ENCODE results near the gene RNF166. TPM values are rescaled to one million over a fixed set of nuclear protein-coding genes. Genes with fewer than 3 reads are reported as not detected.

The RNF166 gene
- polyA plus RNA-seq, 1 experiment: 6.8 TPM

DNA sequence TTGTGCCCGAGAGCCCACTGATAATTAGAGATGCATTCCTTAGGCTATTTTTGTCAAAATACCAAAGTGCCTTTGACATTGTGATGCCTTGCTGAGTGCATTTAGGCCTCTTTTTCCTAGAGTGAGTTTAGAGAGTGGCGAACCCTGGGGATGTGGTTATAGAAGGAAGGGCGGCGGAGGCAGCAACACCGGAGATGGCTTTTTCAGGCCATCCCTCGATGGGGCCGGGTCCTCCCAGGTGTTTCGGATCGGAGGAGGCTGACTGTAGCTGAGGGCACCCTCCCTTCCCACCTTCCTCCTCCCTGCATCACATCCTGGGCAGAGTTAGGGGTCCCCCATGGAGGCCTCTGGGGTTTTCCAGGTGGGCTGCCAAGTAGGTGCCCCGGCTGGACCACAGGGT is 13.3 kb downstream of the RNF166 start:
- ChIA-PET CTCF (no interaction called here), POLR2A (no interaction called here)
- no peaks in the 10 kb centered on the region; the same call in 1 of the 2 replicates for H3K9me3 ChIP-seq (ENCODE audit: control insufficient read depth, insufficient read depth, low read length)
- no peak overlapping the region for H3K4me3 ChIP-seq (ENCODE audit: low read depth, low read length)
- H3K27me3 ChIP-seq (ENCODE audit: control insufficient read depth, insufficient read depth, low read length): peaks cover 20% of the 10 kb centered on the region
- no peak for DNase-seq (ENCODE audit: low read depth, low spot score)
- TF ChIP-seq, protein P1, sequence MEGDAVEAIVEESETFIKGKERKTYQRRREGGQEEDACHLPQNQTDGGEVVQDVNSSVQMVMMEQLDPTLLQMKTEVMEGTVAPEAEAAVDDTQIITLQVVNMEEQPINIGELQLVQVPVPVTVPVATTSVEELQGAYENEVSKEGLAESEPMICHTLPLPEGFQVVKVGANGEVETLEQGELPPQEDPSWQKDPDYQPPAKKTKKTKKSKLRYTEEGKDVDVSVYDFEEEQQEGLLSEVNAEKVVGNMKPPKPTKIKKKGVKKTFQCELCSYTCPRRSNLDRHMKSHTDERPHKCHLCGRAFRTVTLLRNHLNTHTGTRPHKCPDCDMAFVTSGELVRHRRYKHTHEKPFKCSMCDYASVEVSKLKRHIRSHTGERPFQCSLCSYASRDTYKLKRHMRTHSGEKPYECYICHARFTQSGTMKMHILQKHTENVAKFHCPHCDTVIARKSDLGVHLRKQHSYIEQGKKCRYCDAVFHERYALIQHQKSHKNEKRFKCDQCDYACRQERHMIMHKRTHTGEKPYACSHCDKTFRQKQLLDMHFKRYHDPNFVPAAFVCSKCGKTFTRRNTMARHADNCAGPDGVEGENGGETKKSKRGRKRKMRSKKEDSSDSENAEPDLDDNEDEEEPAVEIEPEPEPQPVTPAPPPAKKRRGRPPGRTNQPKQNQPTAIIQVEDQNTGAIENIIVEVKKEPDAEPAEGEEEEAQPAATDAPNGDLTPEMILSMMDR (IDR thresholded peaks at IDR 0.05; ENCODE audit: low read depth, low read length): no peak
- H3K27ac ChIP-seq (ENCODE audit: low read depth, low read length): no peak overlapping the region

DNA sequence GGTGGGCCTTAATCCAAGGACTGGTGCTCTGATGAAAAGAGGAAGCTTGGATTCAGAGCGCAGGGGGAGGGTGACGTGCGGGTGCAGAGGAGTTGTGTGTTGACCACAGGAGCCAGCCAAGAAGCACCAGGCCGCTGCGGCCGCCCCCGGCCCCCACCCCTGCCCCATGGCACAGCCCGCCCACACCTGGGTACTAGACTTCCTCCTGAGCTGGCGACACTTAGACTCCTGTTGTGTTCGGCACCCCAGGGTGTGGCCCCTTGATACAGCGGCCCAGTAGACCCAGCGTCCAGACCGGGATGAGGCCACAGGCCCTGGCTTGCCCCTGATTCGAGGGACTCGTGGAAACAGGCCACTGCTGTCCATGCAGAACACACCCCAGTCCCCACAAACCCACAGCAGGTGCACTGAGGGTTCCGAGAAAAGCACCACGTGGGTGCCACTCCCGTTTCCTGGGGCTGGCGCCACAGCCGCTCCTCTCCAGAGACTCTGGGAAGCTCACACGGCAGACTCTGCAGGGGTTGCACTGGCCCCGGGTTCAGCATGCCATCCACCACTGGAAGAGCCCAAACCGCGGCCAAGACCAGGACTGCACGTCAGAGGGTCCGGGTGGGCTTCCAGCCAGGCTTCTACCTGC is 14.2 kb downstream of the RNF166 start:
- Histone ChIP-seq H3K27ac (ENCODE audit: low read depth, low read length) (no peak overlapping the region), H3K4me3 (ENCODE audit: low read depth, low read length) (no peak overlapping the region), H3K9me3 (ENCODE audit: control insufficient read depth, insufficient read depth, low read length) (no peaks in the 10 kb centered on the region; the same call in 1 of the 2 replicates), H3K27me3 (ENCODE audit: control insufficient read depth, insufficient read depth, low read length) (peaks cover 28% of the 10 kb centered on the region)
- TF ChIP-seq, protein P1 (IDR thresholded peaks at IDR 0.05; ENCODE audit: low read depth, low read length): no peak
- CTCF ChIA-PET: no interaction called here
- DNase-seq (ENCODE audit: low read depth, low spot score): no peak
- POLR2A ChIA-PET: no interaction called here

GRCh38 chr16:88691129-88691813 is 14.9 kb downstream of the RNF166 start:
- TF ChIP-seq, protein P1 (IDR thresholded peaks at IDR 0.05; ENCODE audit: low read depth, low read length): no peak
- DNase-seq (ENCODE audit: low read depth, low spot score): no peak
- H3K9me3 ChIP-seq (ENCODE audit: control insufficient read depth, insufficient read depth, low read length): no peaks in the 10 kb centered on the region; the same call in 1 of the 2 replicates
- H3K27ac ChIP-seq (ENCODE audit: low read depth, low read length): no peak overlapping the region
- ChIA-PET CTCF (no interaction called here), POLR2A (no interaction called here)
- H3K27me3 ChIP-seq (ENCODE audit: control insufficient read depth, insufficient read depth, low read length): peaks cover 29% of the 10 kb centered on the region
- H3K4me3 ChIP-seq (ENCODE audit: low read depth, low read length): no peak overlapping the region

DNA sequence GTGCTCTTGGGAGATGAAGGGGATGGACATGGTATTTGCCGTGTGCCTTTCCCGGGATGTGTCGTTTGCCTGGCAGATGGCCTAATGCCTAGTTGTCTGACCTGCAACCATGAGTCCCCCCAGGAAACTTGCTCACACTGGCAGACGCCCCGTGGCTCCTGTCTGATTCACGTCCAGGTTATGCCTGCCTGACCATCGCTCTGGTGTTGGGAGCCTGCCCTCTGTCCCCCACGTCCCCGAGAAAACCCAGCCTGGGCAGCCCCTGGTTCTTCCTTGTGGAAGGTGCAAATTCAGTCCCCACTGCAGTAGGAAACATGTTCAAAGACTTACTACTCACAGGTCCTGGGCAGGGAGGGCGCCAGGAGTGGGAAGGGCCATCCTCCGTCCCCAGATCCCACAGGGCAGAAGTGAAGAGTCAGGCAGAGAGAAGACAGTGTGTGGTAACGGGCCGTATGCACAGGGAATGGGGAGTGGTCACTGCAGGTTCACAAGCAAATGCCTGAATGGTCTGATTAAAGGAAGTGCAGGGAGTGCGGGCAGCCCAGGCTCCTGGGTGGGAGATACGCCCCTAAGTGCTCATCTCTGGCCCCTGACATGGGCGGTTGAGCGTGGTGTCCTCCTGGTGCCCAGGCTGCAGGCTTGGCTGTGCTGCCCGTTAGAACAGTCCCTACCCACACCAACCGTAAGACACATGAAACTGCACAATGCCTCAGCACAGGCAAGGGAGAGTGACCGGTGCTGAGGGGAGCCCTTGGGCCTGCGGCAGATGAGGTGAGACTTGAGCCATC is 15.7 kb downstream of the RNF166 start:
- Histone ChIP-seq H3K27ac (ENCODE audit: low read depth, low read length) (no peak overlapping the region), H3K27me3 (ENCODE audit: control insufficient read depth, insufficient read depth, low read length) (peaks cover 31% of the 10 kb centered on the region), H3K9me3 (ENCODE audit: control insufficient read depth, insufficient read depth, low read length) (no peaks in the 10 kb centered on the region; the same call in 1 of the 2 replicates), H3K4me3 (ENCODE audit: low read depth, low read length) (no peak overlapping the region)
- CTCF ChIA-PET: no interaction called here
- no peak for DNase-seq (ENCODE audit: low read depth, low spot score)
- POLR2A ChIA-PET: no interaction called here
- TF ChIP-seq, protein P1 (IDR thresholded peaks at IDR 0.05; ENCODE audit: low read depth, low read length): no peak
